Activated naive CD4-positive, alpha-beta T cell treated with anti-CD3 and anti-CD28 coated beads for 36 hours (primary cell): Measurements from ENCODE around the gene PLPPR2. TPM values are rescaled to one million over a fixed set of nuclear protein-coding genes. Genes with fewer than 3 reads are reported as not detected.
"Not testable (repeated sequence)": the region's sequence is repeated elsewhere in the genome, so short reads cannot be mapped to it uniquely, and the experiment has no call there.

ENCODE experiments used
- CTCF ChIA-PET: fragments of 350-600 bp; sonication (Branson Sonifier 250); formaldehyde crosslinking; loops from one replicate; lab custom pipeline; 2021; ENCODE audit warnings: antibody characterized with exemption; lab: Charles Lee
- DNase-seq: peaks from one replicate; pipeline ENCODE4 v3.0.0-alpha.2; 2020
- H3K27ac Mint-ChIP-seq: one replicate; pipeline ENCODE4 v1.8.0; 2021; ENCODE audit warnings: mild to moderate bottlenecking, mixed read lengths
- H3K27me3 Mint-ChIP-seq: one replicate; pipeline ENCODE4 v1.8.0; 2021; ENCODE audit warnings: low read depth, mixed read lengths
- H3K36me3 Mint-ChIP-seq: one replicate; pipeline ENCODE4 v1.8.0; 2021; ENCODE audit warnings: low read depth, mixed read lengths
- H3K4me1 Mint-ChIP-seq: one replicate; pipeline ENCODE4 v1.8.0; 2021; ENCODE audit warnings: low read depth, mixed read lengths
- H3K4me3 Mint-ChIP-seq: one replicate; pipeline ENCODE4 v1.8.0; 2021; ENCODE audit warnings: mild to moderate bottlenecking, moderate library complexity, mixed read lengths
- H3K9me3 Mint-ChIP-seq: one replicate; pipeline ENCODE4 v1.8.0; 2021; ENCODE audit warnings: mixed read lengths
- intact Hi-C: fragments of 100-400 bp; cut with micrococcal nuclease; formaldehyde crosslinking; loops from one replicate; pipeline ENCODE4 v1.15.1; 2023
- total RNA-seq, 2 experiments: library from RNA; stranded (reverse); gene quantifications; one replicate each; pipeline ENCODE4 v1.2.3, GENCODE V29; 2021

PLPPR2 gene
- total RNA-seq, 2 experiments from 2014 or later = 2.6 to 2.8 TPM

DNA sequence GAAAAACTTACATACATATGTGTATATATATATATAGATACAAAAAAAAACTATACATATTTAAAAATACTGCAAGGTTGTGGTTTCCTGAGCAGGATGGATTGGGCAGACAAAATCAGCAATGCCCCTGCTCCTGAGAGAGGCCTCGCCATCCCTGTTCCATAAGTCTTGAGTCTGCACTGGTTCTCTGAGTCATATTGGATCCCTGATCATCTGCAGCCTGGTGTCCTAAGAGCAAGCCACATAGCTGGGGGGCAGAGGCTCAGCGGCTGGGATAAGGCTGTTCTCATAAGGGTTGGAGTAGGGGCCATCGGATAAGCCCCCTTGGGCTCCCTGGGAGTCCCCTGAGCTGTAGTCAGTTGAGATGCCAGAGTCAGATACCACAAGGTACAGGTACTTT, 22.5 kb downstream of the PLPPR2 start:
- CTCF ChIA-PET = interaction anchor here (0.6 to 1.4 kb wide), 4 partner anchors 9 to 105 kb away, joined by 3 to 14 read pairs (median 4); no protein-coding TSS in a partner anchor
- intact Hi-C loops = loop anchor here (10.0 kb wide), 1 partner anchor 723 kb away; the partner anchor contains the start of gene ILF3
- H3K36me3 Mint-ChIP-seq = peaks cover 11% of the 10 kb centered on the region
- no peak overlapping the region for H3K27ac Mint-ChIP-seq
- H3K9me3 Mint-ChIP-seq = no peaks in the 10 kb centered on the region
- peaks cover 54% of the 10 kb centered on the region for H3K4me1 Mint-ChIP-seq
- no peak overlapping the region for H3K4me3 Mint-ChIP-seq
- H3K27me3 Mint-ChIP-seq = peaks cover 5% of the 10 kb centered on the region
- DNase-seq = no peak

DNA sequence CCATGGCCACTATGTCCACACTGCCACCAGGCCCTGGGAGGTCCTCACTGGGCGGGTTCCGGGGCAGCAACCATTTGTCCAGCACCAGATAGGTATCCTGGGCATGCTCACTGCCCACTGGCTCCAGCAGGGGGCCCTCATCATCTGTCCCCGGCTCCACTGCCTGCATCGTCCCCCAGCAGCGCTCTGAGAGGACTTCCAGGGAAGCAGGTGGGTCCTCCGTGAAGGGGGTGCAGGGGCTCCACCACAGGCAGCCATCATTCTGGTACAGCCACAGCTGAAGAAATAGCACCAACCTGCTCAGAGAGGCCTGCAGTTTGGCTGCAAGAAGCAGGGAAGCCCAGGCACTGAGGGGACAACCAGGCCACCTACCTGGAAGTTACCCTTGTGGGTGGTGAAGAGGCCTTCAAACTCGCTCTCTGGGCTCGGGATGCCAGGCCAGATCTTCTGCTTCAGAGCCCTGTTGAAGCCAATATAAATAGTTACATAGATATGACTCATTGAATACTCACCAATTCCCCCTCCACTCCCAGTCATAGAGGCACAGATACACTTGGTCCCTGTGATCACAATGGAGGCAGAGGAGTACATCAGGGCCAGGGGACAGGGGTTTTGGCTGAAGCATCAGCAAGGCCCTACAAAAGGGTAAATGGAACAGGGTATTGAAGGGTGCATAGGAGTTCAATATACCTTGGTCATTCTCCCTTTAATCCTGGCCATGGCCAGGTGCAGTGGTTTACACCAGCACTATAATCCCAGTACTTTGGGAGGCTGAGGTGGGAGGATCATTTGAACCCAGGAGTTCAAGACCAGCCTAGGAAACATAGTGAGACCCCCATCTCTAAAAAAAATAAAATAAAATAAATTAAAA, 23.3 kb downstream of the PLPPR2 start:
- intact Hi-C loops = loop anchor here (10.0 kb wide), 1 partner anchor 724 kb away; the partner anchor contains the start of gene ILF3
- no peaks in the 10 kb centered on the region for H3K9me3 Mint-ChIP-seq
- H3K27me3 Mint-ChIP-seq = peaks cover 8% of the 10 kb centered on the region
- H3K36me3 Mint-ChIP-seq = peaks cover 11% of the 10 kb centered on the region
- peaks cover 54% of the 10 kb centered on the region for H3K4me1 Mint-ChIP-seq
- H3K27ac Mint-ChIP-seq = peak overlapping the region; percentile 14
- DNase-seq = peak; percentile 30
- CTCF ChIA-PET = no interaction called here
- H3K4me3 Mint-ChIP-seq = peak overlapping the region; percentile 19

DNA sequence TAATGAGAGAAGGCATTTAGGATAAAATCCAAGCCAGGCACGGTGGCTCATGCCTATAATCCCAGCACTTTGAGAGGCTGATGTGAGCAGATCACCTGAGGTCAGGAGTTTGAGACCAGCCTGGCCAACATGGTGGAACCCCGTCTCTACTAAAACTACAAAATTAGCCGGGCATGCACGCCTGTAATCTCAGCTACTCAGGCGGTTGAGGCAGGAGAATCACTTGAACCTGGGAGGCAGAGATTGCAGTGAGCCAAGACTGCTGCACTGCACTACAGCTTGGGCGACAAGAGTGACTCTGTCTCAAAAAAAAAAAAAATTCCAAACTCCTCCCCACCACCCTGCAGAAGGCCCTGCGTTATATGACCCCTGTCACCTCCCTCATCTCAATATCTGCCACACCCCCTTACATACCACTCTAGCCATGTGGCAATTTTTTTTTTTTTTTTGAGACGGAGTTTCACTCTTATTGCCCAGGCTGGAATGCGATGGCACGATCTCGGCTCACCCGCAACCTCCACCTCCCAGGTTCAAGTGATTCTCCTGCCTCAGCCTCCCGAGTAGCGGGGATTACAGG, 24.1 kb downstream of the PLPPR2 start:
- not testable (repeated sequence) for H3K27ac Mint-ChIP-seq, H3K4me3 Mint-ChIP-seq, H3K27me3 Mint-ChIP-seq, H3K9me3 Mint-ChIP-seq, DNase-seq
- intact Hi-C loops = loop anchor here (10.0 kb wide), 1 partner anchor 725 kb away; the partner anchor contains the start of gene ILF3
- peaks cover 11% of the 10 kb centered on the region for H3K36me3 Mint-ChIP-seq
- peaks cover 54% of the 10 kb centered on the region for H3K4me1 Mint-ChIP-seq
- CTCF ChIA-PET = interaction anchor here (2.1 kb wide), 1 partner anchor 44 kb away, joined by 5 read pairs; no protein-coding TSS in a partner anchor

DNA sequence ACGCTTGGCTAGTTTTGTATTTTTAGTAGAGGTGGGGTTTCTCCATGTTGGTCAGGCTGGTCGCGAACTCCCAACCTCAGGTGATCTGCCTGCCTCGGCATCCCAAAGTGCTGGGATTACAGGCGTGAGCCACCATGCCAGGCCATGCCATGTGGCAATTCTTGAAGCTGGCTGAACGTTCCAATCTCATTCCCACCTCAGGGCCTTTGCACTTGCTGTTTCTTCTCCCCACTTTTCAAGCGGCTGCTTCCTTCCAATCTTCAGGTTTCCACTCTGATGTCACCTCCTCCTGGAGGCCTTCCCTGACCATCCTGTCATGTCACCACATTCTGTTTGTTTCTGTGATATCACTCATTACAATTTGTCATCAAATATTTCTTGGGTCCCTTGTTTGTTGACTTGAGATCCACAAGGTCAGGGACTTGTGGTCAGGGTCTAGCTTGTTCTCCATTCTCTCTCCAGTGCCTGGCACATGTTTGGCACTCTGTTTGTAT, 24.7 kb downstream of the PLPPR2 start:
- DNase-seq = no peak
- peaks cover 56% of the 10 kb centered on the region for H3K4me1 Mint-ChIP-seq
- H3K27ac Mint-ChIP-seq = peak overlapping the region; percentile 92
- H3K4me3 Mint-ChIP-seq = peak overlapping the region; percentile 85
- intact Hi-C loops = loop anchor here (2.0 to 10.0 kb wide), 2 partner anchors 207 to 725 kb away; partner anchors contain the start of gene ILF3
- peaks cover 11% of the 10 kb centered on the region for H3K36me3 Mint-ChIP-seq
- H3K27me3 Mint-ChIP-seq = peaks cover 8% of the 10 kb centered on the region
- CTCF ChIA-PET = interaction anchor here (0.7 to 2.1 kb wide), 2 partner anchors 44 to 90 kb away, joined by 3 to 5 read pairs; no protein-coding TSS in a partner anchor
- H3K9me3 Mint-ChIP-seq = no peaks in the 10 kb centered on the region

DNA sequence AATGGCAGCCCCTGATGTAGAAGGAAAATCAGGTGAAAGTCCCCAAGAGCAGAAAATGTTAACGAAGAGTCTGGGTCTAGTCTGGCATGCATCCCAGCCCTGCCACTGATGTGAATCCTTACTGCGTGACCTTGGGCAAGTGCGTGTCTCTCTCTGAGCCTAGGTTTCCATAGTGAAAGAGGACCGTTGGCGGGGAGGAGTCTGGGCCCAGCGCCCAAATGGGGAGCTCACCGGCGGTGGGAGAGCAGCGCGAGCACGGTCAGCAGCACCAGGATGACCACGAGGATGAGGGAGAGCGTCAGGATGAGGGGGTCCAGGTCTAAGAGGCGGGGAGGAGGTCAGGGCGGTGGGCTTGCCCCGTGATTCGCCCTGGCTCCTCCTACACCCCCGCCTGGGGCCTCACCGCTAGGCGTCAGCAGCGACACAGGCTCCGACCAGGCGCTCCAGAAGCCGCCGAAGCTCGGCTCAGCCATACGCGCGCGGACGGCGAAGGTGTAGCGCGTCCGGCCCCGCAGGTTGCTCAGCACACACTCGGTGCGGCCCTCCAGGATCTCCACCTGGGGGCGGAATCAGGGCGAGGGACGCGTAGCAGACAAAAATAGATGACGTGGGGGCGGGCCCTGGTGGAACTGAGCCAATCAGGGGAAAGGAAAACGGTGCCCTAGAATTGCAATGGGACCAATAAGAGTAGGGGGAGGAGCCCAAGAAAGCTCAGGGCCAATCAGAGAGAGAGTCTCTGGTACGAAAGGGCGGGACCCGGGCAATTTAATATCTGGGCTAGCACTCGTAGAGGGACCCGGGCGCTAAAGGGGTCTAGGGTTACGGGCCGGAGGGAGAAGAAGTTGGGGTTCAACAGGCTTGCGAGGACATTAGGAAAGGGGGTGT, 25.7 kb downstream of the PLPPR2 start:
- H3K9me3 Mint-ChIP-seq = no peaks in the 10 kb centered on the region
- CTCF ChIA-PET = interaction anchor here (0.6 to 2.1 kb wide), 24 partner anchors 10 to 1882 kb away, joined by 3 to 21 read pairs (median 4); partner anchors contain the start of genes ODAD3, PRKCSH, RAB3D and RGL3
- peaks cover 7% of the 10 kb centered on the region for H3K36me3 Mint-ChIP-seq
- H3K27me3 Mint-ChIP-seq = peaks cover 8% of the 10 kb centered on the region
- H3K4me1 Mint-ChIP-seq = peaks cover 52% of the 10 kb centered on the region
- peak overlapping the region; percentile 85 for H3K4me3 Mint-ChIP-seq
- peak overlapping the region; percentile 92 for H3K27ac Mint-ChIP-seq
- DNase-seq = peak; percentile 98
- intact Hi-C loops = loop anchor here (1.0 to 2.0 kb wide), 7 partner anchors 35 to 206 kb away; partner anchors contain the start of genes CCDC159, ODAD3, PRKCSH and TMEM205

DNA sequence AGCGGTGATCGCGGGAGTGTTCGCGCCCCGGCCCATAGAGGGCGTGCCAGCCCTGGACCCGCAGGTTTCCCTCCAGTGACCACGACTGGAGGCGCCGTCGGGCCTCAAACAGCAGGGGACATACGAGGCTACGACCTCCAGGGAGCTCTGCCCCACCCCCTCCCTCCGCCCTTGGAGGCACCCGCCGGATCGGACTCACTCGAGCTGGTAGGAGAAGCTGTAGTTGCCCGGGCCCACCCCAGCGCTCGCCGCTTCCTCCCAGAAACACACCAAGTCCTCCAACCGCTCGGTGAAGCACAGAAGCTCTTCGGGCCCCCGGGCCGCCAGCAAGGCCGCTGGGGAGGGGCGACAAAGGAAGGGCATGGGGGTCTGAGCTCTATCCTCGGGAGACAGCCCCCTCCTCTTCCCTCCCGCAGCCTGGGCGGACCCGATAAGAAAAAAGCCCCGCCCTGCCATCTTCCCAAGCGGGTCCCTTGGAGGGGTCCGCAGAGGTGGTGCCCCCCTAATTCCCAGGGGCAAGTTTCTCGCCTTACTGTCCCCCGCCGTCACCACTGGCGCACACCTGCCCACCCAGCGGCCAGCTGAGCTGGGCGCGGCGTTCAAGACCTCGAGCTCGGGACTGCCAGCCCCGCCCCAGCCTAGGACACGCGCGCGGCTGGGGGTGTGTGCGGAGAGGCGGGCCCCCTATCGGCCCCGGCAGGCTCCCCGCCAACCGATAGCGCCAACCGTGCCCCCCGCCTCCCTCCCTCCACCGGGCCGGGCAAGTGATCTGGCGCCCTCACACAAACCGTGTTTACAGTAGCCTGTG, 27.9 kb downstream of the PLPPR2 start:
- Mint-ChIP-seq H3K27me3 (peaks cover 8% of the 10 kb centered on the region), H3K9me3 (no peaks in the 10 kb centered on the region), H3K27ac (no peak overlapping the region), H3K4me1 (peaks cover 39% of the 10 kb centered on the region), H3K4me3 (peak overlapping the region; percentile 85), H3K36me3 (no peaks in the 10 kb centered on the region)
- intact Hi-C loops = no loop called here
- CTCF ChIA-PET = interaction anchor here (0.6 to 1.9 kb wide), 19 partner anchors 8 to 602 kb away, joined by 3 to 6 read pairs (median 4); partner anchors contain the start of genes KANK2 and SPC24
- peak; percentile 48 for DNase-seq

DNA sequence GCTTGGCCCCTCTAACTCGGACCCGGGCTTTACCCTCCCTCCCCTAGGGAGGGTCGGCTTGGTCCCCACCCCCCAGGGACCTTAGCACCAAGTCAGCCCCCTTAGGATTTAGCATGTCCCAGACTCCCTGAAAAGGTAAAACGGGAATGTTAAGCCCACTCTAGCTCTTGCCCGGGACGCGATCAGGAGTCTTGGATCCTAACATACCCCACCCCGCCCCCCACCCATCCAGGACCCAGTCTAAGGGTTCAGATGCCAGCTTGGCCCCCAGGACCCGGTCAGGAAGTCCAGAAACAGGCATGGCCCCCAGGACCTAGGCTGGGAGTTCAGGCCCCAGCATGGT, 28.4 kb downstream of the PLPPR2 start:
- H3K27ac Mint-ChIP-seq = no peak overlapping the region
- CTCF ChIA-PET = interaction anchor here (0.6 to 1.4 kb wide), 9 partner anchors 8 to 228 kb away, joined by 3 to 6 read pairs (median 4); partner anchors contain the start of gene SPC24
- peaks cover 8% of the 10 kb centered on the region for H3K27me3 Mint-ChIP-seq
- no peaks in the 10 kb centered on the region for H3K36me3 Mint-ChIP-seq
- peaks cover 35% of the 10 kb centered on the region for H3K4me1 Mint-ChIP-seq
- H3K4me3 Mint-ChIP-seq = no peak overlapping the region
- DNase-seq = no peak
- no peaks in the 10 kb centered on the region for H3K9me3 Mint-ChIP-seq
- intact Hi-C loops = no loop called here

DNA sequence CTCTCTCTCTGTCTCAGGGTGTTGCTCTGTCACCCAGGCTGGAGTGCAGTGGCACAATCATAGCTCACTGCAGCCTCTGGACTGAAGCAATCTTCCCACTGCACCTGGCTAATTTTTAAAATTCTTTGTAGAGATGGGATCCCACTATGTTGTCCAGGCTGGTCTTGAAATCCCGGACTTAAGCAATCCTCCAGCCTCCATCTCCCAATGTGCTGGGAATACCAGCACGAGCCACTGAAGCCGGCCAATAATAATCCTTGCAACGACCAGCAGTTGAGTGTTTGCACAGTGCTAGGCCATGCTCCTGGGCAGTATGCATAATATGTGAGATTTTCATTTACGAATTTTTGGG, 29.5 kb downstream of the PLPPR2 start:
- no peak for DNase-seq
- H3K36me3 Mint-ChIP-seq = no peaks in the 10 kb centered on the region
- CTCF ChIA-PET = no interaction called here
- intact Hi-C loops = no loop called here
- H3K27me3 Mint-ChIP-seq = peaks cover 8% of the 10 kb centered on the region
- H3K27ac Mint-ChIP-seq = no peak overlapping the region
- peaks cover 31% of the 10 kb centered on the region for H3K4me1 Mint-ChIP-seq
- H3K4me3 Mint-ChIP-seq = no peak overlapping the region
- no peaks in the 10 kb centered on the region for H3K9me3 Mint-ChIP-seq

DNA sequence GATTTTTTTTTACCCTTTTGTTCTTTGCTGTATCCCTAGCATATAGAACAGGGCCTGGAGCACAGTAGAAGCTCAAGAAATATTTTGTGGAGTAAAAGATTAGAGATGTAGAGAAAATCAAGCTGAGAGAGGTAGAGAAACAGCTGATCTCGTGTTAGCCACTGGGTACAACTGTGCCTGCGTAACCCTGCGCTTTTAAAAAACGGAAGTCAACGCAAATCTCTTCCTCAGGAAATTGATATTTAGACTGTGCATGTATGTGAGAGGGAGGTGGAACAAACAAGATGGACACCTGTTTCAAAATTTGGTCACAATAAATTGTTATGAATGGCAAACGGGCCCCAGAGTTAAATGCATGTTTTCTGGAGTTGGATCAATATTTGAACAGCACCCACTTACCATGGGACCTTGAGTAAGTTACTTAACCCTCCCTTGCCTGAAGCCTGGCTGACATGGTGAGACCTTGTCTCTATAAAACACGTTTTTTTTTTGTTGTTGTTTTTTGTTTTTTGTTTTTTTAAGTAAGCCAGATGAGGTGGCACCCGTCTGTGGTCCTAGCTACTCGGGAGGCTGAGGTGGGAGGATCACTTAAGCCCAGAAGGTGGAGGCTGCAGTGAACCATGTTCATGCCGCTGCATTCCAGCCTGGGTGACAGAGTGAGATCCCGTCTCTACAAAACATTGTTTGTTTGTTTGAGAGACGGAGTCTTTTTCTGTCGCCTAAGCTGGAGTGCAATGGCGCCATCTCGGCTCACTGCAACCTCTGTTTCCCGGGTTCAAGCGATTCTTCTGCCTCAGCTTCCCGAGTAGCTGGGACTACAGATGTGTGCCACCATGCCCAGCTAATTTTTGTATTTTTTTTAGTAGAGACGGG, 32.2 kb downstream of the PLPPR2 start:
- Mint-ChIP-seq H3K27ac (no peak overlapping the region), H3K27me3 (peaks cover 7% of the 10 kb centered on the region), H3K9me3 (peaks cover 4% of the 10 kb centered on the region), H3K36me3 (no peaks in the 10 kb centered on the region), H3K4me1 (peaks cover 13% of the 10 kb centered on the region), H3K4me3 (no peak overlapping the region)
- intact Hi-C loops = no loop called here
- DNase-seq = no peak
- CTCF ChIA-PET = interaction anchor here (0.6 kb wide), 1 partner anchor 65 kb away, joined by 3 read pairs; no protein-coding TSS in a partner anchor

DNA sequence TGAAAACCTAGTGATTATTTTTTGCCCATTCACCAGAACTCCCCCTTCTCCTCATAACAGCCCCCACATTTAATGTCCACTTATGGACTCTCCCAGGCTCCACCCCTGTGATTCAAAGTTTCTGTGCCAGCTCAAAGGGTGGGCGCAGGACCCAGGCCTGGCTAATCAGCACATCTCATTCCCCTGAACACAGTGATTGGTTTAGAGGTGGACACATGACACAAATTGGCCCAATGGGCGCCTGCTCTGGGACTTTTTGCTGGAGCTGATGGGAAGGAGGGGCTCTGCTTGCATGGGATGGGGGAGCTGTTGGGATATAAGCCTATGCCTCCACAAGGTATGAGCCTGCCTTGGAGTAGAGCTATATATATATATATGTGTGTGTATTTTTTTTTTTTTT, 35.1 kb downstream of the PLPPR2 start:
- intact Hi-C loops = no loop called here
- CTCF ChIA-PET = interaction anchor here (1.2 to 1.7 kb wide), 2 partner anchors 9 to 13 kb away, joined by 3 to 12 read pairs; no protein-coding TSS in a partner anchor
- Mint-ChIP-seq H3K27ac (no peak overlapping the region), H3K4me3 (no peak overlapping the region), H3K36me3 (no peaks in the 10 kb centered on the region), H3K4me1 (peaks cover 3% of the 10 kb centered on the region), H3K9me3 (peaks cover 4% of the 10 kb centered on the region), H3K27me3 (peaks cover 3% of the 10 kb centered on the region)
- no peak for DNase-seq
